Measurements from ENCODE around the gene KEAP1.
"Not testable (repeated sequence)": the region's sequence is repeated elsewhere in the genome, so short reads cannot be mapped to it uniquely, and the experiment has no call there.

The KEAP1 gene

GRCh38 chr19:10491472-10492047, 11.6 kb downstream of the KEAP1 start:
- peaks cover 28% of the 10 kb centered on the region for H3K36me3 Mint-ChIP-seq (ENCODE audit: low read depth)
- no peaks in the 10 kb centered on the region for H3K9me3 Mint-ChIP-seq
- no peaks in the 10 kb centered on the region for H3K4me1 Mint-ChIP-seq (ENCODE audit: low read depth)
- H3K4me3 Mint-ChIP-seq = no peak overlapping the region
- no peaks in the 10 kb centered on the region for H3K27me3 Mint-ChIP-seq (ENCODE audit: low read depth)
- H3K27ac Mint-ChIP-seq = no peak overlapping the region

GRCh38 chr19:10486551-10486950, 16.6 kb downstream of the KEAP1 start:
- Mint-ChIP-seq H3K36me3 (ENCODE audit: low read depth) (peaks cover 20% of the 10 kb centered on the region), H3K9me3 (no peaks in the 10 kb centered on the region), H3K4me3 (no peak overlapping the region), H3K27ac (no peak overlapping the region), H3K4me1 (ENCODE audit: low read depth) (no peaks in the 10 kb centered on the region), H3K27me3 (ENCODE audit: low read depth) (no peaks in the 10 kb centered on the region)

- Mint-ChIP-seq H3K9me3 (no peaks in the 10 kb centered on the region), H3K36me3 (ENCODE audit: low read depth) (no peaks in the 10 kb centered on the region), H3K4me3 (peak overlapping the region; percentile 49), H3K4me1 (ENCODE audit: low read depth) (peaks cover 14% of the 10 kb centered on the region), H3K27ac (peak overlapping the region; percentile 83), H3K27me3 (ENCODE audit: low read depth) (no peaks in the 10 kb centered on the region)
Observed at GRCh38 chr19:10478903-10479384, 24.2 kb downstream of the KEAP1 start.

- peaks cover 14% of the 10 kb centered on the region for H3K4me1 Mint-ChIP-seq (ENCODE audit: low read depth)
- H3K9me3 Mint-ChIP-seq = no peaks in the 10 kb centered on the region
- H3K27me3 Mint-ChIP-seq (ENCODE audit: low read depth) = no peaks in the 10 kb centered on the region
- no peaks in the 10 kb centered on the region for H3K36me3 Mint-ChIP-seq (ENCODE audit: low read depth)
- H3K27ac Mint-ChIP-seq = no peak overlapping the region
- H3K4me3 Mint-ChIP-seq = peak overlapping the region; percentile 49
Observed at GRCh38 chr19:10478476-10478875, 24.7 kb downstream of the KEAP1 start.

GRCh38 chr19:10474962-10475451, 28.1 kb downstream of the KEAP1 start:
- Mint-ChIP-seq H3K4me1 (ENCODE audit: low read depth) (peaks cover 14% of the 10 kb centered on the region), H3K36me3 (ENCODE audit: low read depth) (no peaks in the 10 kb centered on the region), H3K27me3 (ENCODE audit: low read depth) (no peaks in the 10 kb centered on the region), H3K27ac (no peak overlapping the region), H3K9me3 (no peaks in the 10 kb centered on the region), H3K4me3 (no peak overlapping the region)

GRCh38 chr19:10473192-10473591, 30.0 kb downstream of the KEAP1 start:
- Mint-ChIP-seq H3K27ac (no peak overlapping the region), H3K4me3 (no peak overlapping the region), H3K27me3 (ENCODE audit: low read depth) (no peaks in the 10 kb centered on the region), H3K9me3 (no peaks in the 10 kb centered on the region), H3K36me3 (ENCODE audit: low read depth) (peaks cover 9% of the 10 kb centered on the region), H3K4me1 (ENCODE audit: low read depth) (peaks cover 7% of the 10 kb centered on the region)

GRCh38 chr19:10471909-10472308, 31.2 kb downstream of the KEAP1 start:
- Mint-ChIP-seq H3K4me1 (ENCODE audit: low read depth) (peaks cover 7% of the 10 kb centered on the region), H3K4me3 (no peak overlapping the region), H3K9me3 (no peaks in the 10 kb centered on the region), H3K36me3 (ENCODE audit: low read depth) (peaks cover 10% of the 10 kb centered on the region), H3K27me3 (ENCODE audit: low read depth) (no peaks in the 10 kb centered on the region), H3K27ac (no peak overlapping the region)

- Mint-ChIP-seq H3K9me3 (no peaks in the 10 kb centered on the region), H3K4me1 (ENCODE audit: low read depth) (no peaks in the 10 kb centered on the region), H3K36me3 (ENCODE audit: low read depth) (peaks cover 17% of the 10 kb centered on the region), H3K27me3 (ENCODE audit: low read depth) (no peaks in the 10 kb centered on the region), H3K4me3 (no peak overlapping the region), H3K27ac (no peak overlapping the region)
Observed at GRCh38 chr19:10468133-10468532, 35.0 kb downstream of the KEAP1 start.

- no peaks in the 10 kb centered on the region for H3K9me3 Mint-ChIP-seq
- no peak overlapping the region for H3K4me3 Mint-ChIP-seq
- H3K4me1 Mint-ChIP-seq (ENCODE audit: low read depth) = no peaks in the 10 kb centered on the region
- peaks cover 24% of the 10 kb centered on the region for H3K36me3 Mint-ChIP-seq (ENCODE audit: low read depth)
- peaks cover 3% of the 10 kb centered on the region for H3K27me3 Mint-ChIP-seq (ENCODE audit: low read depth)
- no peak overlapping the region for H3K27ac Mint-ChIP-seq
Observed at GRCh38 chr19:10467104-10467706, 36.0 kb downstream of the KEAP1 start.

- peaks cover 2% of the 10 kb centered on the region for H3K4me1 Mint-ChIP-seq (ENCODE audit: low read depth)
- H3K36me3 Mint-ChIP-seq (ENCODE audit: low read depth) = peaks cover 28% of the 10 kb centered on the region
- H3K9me3 Mint-ChIP-seq = no peaks in the 10 kb centered on the region
- H3K27ac Mint-ChIP-seq = no peak overlapping the region
- H3K27me3 Mint-ChIP-seq (ENCODE audit: low read depth) = peaks cover 3% of the 10 kb centered on the region
- no peak overlapping the region for H3K4me3 Mint-ChIP-seq
Observed at GRCh38 chr19:10464456-10464855, 38.7 kb downstream of the KEAP1 start.

GRCh38 chr19:10462557-10462956, 40.6 kb downstream of the KEAP1 start:
- no peaks in the 10 kb centered on the region for H3K9me3 Mint-ChIP-seq
- H3K4me1 Mint-ChIP-seq (ENCODE audit: low read depth) = peaks cover 2% of the 10 kb centered on the region
- H3K4me3 Mint-ChIP-seq = peak overlapping the region; percentile 28
- H3K27me3 Mint-ChIP-seq (ENCODE audit: low read depth) = peaks cover 3% of the 10 kb centered on the region
- no peak overlapping the region for H3K27ac Mint-ChIP-seq
- peaks cover 21% of the 10 kb centered on the region for H3K36me3 Mint-ChIP-seq (ENCODE audit: low read depth)

- H3K27ac Mint-ChIP-seq; H3K9me3 Mint-ChIP-seq; H3K27me3 Mint-ChIP-seq (ENCODE audit: low read depth); H3K4me3 Mint-ChIP-seq; H3K4me1 Mint-ChIP-seq (ENCODE audit: low read depth): not testable (repeated sequence)
- peaks cover 21% of the 10 kb centered on the region for H3K36me3 Mint-ChIP-seq (ENCODE audit: low read depth)
Observed at GRCh38 chr19:10462042-10462441, 41.1 kb downstream of the KEAP1 start.

- Mint-ChIP-seq H3K4me3 (no peak overlapping the region), H3K27me3 (ENCODE audit: low read depth) (peaks cover 3% of the 10 kb centered on the region), H3K36me3 (ENCODE audit: low read depth) (peaks cover 15% of the 10 kb centered on the region), H3K4me1 (ENCODE audit: low read depth) (peaks cover 2% of the 10 kb centered on the region), H3K27ac (no peak overlapping the region), H3K9me3 (no peaks in the 10 kb centered on the region)
Observed at GRCh38 chr19:10461047-10461949, 41.9 kb downstream of the KEAP1 start.

- peaks cover 2% of the 10 kb centered on the region for H3K4me1 Mint-ChIP-seq (ENCODE audit: low read depth)
- no peak overlapping the region for H3K4me3 Mint-ChIP-seq
- peaks cover 17% of the 10 kb centered on the region for H3K36me3 Mint-ChIP-seq (ENCODE audit: low read depth)
- no peak overlapping the region for H3K27ac Mint-ChIP-seq
- peaks cover 3% of the 10 kb centered on the region for H3K27me3 Mint-ChIP-seq (ENCODE audit: low read depth)
- no peaks in the 10 kb centered on the region for H3K9me3 Mint-ChIP-seq
Observed at GRCh38 chr19:10460714-10461046, 42.5 kb downstream of the KEAP1 start.

- H3K36me3 Mint-ChIP-seq (ENCODE audit: low read depth) = peaks cover 16% of the 10 kb centered on the region
- H3K27me3 Mint-ChIP-seq (ENCODE audit: low read depth); H3K9me3 Mint-ChIP-seq; H3K4me1 Mint-ChIP-seq (ENCODE audit: low read depth); H3K27ac Mint-ChIP-seq; H3K4me3 Mint-ChIP-seq: not testable (repeated sequence)
Observed at GRCh38 chr19:10458733-10459132, 44.4 kb downstream of the KEAP1 start.
